ENCODE data around the gene TRIM59. TPM values are rescaled to one million over a fixed set of nuclear protein-coding genes. Genes with fewer than 3 reads are reported as not detected.

TRIM59 gene
- total RNA-seq, 4 donors from 2014 or later: 2.7 to 7.0 (median 3.3) TPM

GRCh38 chr3:160464971-160465370 lies 15.4 kb upstream of the TRIM59 start:
- TF ChIP-seq, protein P1, sequence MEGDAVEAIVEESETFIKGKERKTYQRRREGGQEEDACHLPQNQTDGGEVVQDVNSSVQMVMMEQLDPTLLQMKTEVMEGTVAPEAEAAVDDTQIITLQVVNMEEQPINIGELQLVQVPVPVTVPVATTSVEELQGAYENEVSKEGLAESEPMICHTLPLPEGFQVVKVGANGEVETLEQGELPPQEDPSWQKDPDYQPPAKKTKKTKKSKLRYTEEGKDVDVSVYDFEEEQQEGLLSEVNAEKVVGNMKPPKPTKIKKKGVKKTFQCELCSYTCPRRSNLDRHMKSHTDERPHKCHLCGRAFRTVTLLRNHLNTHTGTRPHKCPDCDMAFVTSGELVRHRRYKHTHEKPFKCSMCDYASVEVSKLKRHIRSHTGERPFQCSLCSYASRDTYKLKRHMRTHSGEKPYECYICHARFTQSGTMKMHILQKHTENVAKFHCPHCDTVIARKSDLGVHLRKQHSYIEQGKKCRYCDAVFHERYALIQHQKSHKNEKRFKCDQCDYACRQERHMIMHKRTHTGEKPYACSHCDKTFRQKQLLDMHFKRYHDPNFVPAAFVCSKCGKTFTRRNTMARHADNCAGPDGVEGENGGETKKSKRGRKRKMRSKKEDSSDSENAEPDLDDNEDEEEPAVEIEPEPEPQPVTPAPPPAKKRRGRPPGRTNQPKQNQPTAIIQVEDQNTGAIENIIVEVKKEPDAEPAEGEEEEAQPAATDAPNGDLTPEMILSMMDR (IDR thresholded peaks at IDR 0.05): no peak
- TF ChIP-seq POLR2A (IDR thresholded peaks at IDR 0.05): no peak
- H3K4me3 ChIP-seq (ENCODE audit: low read depth, poor library complexity, severe bottlenecking): no peak overlapping the region
- WGBS, 2 donors: 69 to 73% methylated on average over 1 of the region's 1 CpG
- no peak for DNase-seq (ENCODE audit: low spot score in 2 of 2)
- intact Hi-C loops (cut with DNase I; ENCODE audit: low total_unique reads): no loop called here

GRCh38 chr3:160464321-160464720 lies 14.7 kb upstream of the TRIM59 start:
- intact Hi-C loops (cut with DNase I; ENCODE audit: low total_unique reads): no loop called here
- H3K4me3 ChIP-seq (ENCODE audit: low read depth, poor library complexity, severe bottlenecking): no peak overlapping the region
- 91 to 95% methylated on average over 2 of the region's 2 CpGs for WGBS, 2 donors
- no peak for TF ChIP-seq POLR2A (IDR thresholded peaks at IDR 0.05)
- TF ChIP-seq, protein P1 (IDR thresholded peaks at IDR 0.05): no peak
- no peak for DNase-seq (ENCODE audit: low spot score in 2 of 2)

DNA sequence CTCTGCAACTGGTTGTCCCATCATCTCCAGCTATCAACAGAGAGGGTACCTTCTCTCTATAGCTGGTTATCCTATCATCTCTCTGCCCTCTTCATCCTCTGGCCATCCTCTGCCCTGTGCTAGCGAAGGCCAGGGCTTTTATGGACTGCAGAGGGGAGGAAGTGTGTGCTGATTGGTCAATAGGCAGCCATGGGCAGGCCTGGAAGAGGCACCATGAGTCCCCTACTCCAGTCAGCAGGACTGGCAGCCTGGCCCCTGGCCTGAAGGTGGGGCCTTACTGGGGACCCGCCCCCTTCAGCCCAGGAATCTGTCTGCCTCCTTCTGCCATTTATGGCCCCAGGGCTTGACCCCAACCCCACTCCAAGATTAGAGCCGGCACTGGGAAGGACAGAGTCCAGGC lies 10.4 kb upstream of the TRIM59 start:
- 90% methylated on average over 3 of the region's 3 CpGs for WGBS, 2 donors
- intact Hi-C loops (cut with DNase I; ENCODE audit: low total_unique reads): no loop called here
- no peak for DNase-seq (ENCODE audit: low spot score in 2 of 2)
- no peak for TF ChIP-seq POLR2A (IDR thresholded peaks at IDR 0.05)
- TF ChIP-seq, protein P1 (IDR thresholded peaks at IDR 0.05): no peak
- H3K4me3 ChIP-seq (ENCODE audit: low read depth, poor library complexity, severe bottlenecking): no peak overlapping the region

DNA sequence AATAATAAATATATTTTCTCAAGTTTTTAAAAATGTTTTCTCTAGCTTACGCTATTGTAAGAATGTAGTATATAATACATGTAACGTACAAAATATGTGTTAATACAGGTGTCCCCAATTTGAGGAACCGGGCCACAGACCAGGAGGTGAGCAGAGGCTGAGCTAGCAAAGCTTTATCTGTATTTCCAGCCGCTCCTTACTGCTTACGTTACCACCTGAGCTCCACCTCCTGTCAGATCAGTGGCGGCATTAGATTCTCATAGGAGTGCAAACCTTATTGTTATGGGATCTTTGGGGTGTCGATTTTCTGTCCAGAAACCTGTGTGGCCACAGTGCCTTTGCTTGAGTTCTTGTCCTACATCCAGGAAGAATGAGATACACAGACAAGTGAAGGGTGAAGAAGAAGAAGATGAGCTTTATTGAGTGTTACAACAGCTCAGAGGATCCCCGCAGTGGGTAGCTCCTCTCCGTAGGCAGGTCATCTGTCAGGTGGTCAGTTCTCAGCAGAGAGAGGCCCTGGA lies 9.9 kb upstream of the TRIM59 start:
- H3K4me3 ChIP-seq (ENCODE audit: low read depth, poor library complexity, severe bottlenecking): no peak overlapping the region
- intact Hi-C loops (cut with DNase I; ENCODE audit: low total_unique reads): no loop called here
- 89 to 93% methylated on average over 9 of the region's 9 CpGs for WGBS, 2 donors
- DNase-seq (ENCODE audit: low spot score in 2 of 2): no peak
- TF ChIP-seq, protein P1 (IDR thresholded peaks at IDR 0.05): no peak
- no peak for TF ChIP-seq POLR2A (IDR thresholded peaks at IDR 0.05)

DNA sequence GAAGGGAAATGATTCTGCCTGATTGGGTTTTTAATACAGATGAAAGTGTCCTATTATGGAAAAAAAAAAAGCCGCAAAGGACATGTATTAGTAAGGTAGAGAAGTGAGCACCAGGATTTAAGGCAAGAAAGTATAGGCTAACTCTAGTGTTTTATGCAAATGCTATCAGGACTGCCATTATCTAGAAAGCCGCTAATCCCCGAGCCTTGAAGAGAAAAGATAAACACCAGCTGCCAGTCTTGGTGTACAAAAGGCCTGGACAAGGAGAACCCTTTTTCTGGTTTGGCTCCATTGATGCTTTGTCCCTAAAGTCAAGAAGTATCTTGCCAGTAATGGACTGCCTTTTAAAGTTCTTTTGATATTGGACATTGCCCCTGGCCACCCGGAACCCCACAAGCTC lies 8.6 kb upstream of the TRIM59 start:
- TF ChIP-seq, protein P1 (IDR thresholded peaks at IDR 0.05): no peak
- no peak for TF ChIP-seq POLR2A (IDR thresholded peaks at IDR 0.05)
- no peak overlapping the region for H3K4me3 ChIP-seq (ENCODE audit: low read depth, poor library complexity, severe bottlenecking)
- 87 to 91% methylated on average over 4 of the region's 4 CpGs for WGBS, 2 donors
- DNase-seq (ENCODE audit: low spot score in 2 of 2): no peak
- intact Hi-C loops (cut with DNase I; ENCODE audit: low total_unique reads): no loop called here

- WGBS, 2 donors: 91 to 92% methylated on average over 3 of the region's 3 CpGs
- H3K4me3 ChIP-seq (ENCODE audit: low read depth, poor library complexity, severe bottlenecking): no peak overlapping the region
- no peak for TF ChIP-seq POLR2A (IDR thresholded peaks at IDR 0.05)
- TF ChIP-seq, protein P1 (IDR thresholded peaks at IDR 0.05): no peak
- intact Hi-C loops (cut with DNase I; ENCODE audit: low total_unique reads): no loop called here
- DNase-seq (ENCODE audit: low spot score in 2 of 2): no peak
These were observed 6.3 kb upstream of the TRIM59 start for GRCh38 chr3:160455846-160456245.

Measured in lower leg skin (tissue), 4 donors.